ENCODE measurements around the gene SNX24.

- TF ChIP-seq POLR2A (IDR thresholded peaks at IDR 0.05): no peak
- TF ChIP-seq, protein P1, sequence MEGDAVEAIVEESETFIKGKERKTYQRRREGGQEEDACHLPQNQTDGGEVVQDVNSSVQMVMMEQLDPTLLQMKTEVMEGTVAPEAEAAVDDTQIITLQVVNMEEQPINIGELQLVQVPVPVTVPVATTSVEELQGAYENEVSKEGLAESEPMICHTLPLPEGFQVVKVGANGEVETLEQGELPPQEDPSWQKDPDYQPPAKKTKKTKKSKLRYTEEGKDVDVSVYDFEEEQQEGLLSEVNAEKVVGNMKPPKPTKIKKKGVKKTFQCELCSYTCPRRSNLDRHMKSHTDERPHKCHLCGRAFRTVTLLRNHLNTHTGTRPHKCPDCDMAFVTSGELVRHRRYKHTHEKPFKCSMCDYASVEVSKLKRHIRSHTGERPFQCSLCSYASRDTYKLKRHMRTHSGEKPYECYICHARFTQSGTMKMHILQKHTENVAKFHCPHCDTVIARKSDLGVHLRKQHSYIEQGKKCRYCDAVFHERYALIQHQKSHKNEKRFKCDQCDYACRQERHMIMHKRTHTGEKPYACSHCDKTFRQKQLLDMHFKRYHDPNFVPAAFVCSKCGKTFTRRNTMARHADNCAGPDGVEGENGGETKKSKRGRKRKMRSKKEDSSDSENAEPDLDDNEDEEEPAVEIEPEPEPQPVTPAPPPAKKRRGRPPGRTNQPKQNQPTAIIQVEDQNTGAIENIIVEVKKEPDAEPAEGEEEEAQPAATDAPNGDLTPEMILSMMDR (IDR thresholded peaks at IDR 0.05): no peak
- TF ChIP-seq POLR2AphosphoS5 (IDR thresholded peaks at IDR 0.05): no peak
- no peak for TF ChIP-seq EP300 (IDR thresholded peaks at IDR 0.05; ENCODE audit: low read depth)
Observed at GRCh38 chr5:123046222-123046621, 200.8 kb downstream of the SNX24 start.
